BJ (cell line): ENCODE data around the gene MRPL27. TPM values are rescaled to one million over a fixed set of nuclear protein-coding genes. Genes with fewer than 3 reads are reported as not detected.

Experiments used
- CTCF ChIA-PET: fragments of 350-600 bp; formaldehyde crosslinking; extraction: SDS; loops from one replicate; lab custom pipeline; 2021; ENCODE audit warnings: antibody characterized with exemption, inconsistent platforms; lab: Yijun Ruan, JAX
- POLR2A ChIA-PET: fragments of 300-600 bp; sonication (Branson Sonifier 250); formaldehyde crosslinking; extraction: SDS; loops from one replicate; lab custom pipeline; 2021; ENCODE audit warnings: antibody characterized with exemption; lab: Charles Lee
- DNase-seq: peaks from one replicate; pipeline ENCODE4 v3.0.0-alpha.2; 2011; ENCODE audit warnings: low read depth
- H3K27me3 ChIP-seq: 2 replicates; pipeline ENCODE4 v1.6.0; 2011; ENCODE audit warnings: low read length; ENCODE audit not compliant: control insufficient read depth, insufficient read depth
- H3K36me3 ChIP-seq: 2 replicates; pipeline ENCODE4 v1.5.1; 2011; ENCODE audit warnings: low read length; ENCODE audit not compliant: control insufficient read depth, insufficient read depth
- H3K4me3 ChIP-seq: 2 replicates; pipeline ENCODE4 v1.5.1; 2011; ENCODE audit warnings: low read depth, mild to moderate bottlenecking, control low read depth, low read length
- polyA plus RNA-seq: library from polyadenylated mRNA; depleted of rRNA; stranded (reverse); fragments of >200 nt; gene quantifications from 2 replicates; pipeline ENCODE4 v1.2.3, GENCODE V29; 2011
- TF ChIP-seq, protein P1 (sequence below): IDR thresholded peaks from 2 replicates; pipeline ENCODE4 v1.5.1; 2011; ENCODE audit warnings: low read depth, mild to moderate bottlenecking, control low read depth, inconsistent platforms, low read length, moderate library complexity; ENCODE audit not compliant: insufficient read depth

MRPL27 gene
- polyA plus RNA-seq, 1 experiment = 142 TPM

DNA sequence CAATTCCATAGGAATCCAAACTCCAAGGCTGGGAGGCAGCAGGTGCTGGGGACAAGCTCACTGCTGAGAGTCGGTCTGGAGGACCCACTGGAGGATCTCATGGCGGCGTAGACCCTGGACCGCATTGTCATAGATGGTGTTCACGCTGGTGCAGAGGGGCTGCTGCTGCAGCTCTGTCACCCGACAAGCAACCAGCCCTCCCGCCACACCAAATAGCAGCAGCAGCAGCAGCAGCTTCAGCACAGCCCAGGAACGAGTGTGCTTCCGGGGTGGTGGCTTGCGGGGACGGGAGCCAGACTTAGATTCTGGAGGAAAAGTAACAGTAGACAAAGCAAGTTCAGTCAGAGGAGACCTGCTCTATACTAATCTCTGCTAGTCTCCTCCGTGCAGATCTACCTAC is 9.9 kb upstream of the MRPL27 start:
- DNase-seq = no peak
- ChIA-PET CTCF (interaction anchor here (2.4 to 3.4 kb wide), 2 partner anchors 8 to 14 kb away, joined by 9 to 18 read pairs; partner anchors contain the start of gene LRRC59), POLR2A (interaction anchor here (0.7 kb wide), 1 partner anchor 14 kb away, joined by 3 read pairs; no protein-coding TSS in a partner anchor)
- TF ChIP-seq, protein P1, sequence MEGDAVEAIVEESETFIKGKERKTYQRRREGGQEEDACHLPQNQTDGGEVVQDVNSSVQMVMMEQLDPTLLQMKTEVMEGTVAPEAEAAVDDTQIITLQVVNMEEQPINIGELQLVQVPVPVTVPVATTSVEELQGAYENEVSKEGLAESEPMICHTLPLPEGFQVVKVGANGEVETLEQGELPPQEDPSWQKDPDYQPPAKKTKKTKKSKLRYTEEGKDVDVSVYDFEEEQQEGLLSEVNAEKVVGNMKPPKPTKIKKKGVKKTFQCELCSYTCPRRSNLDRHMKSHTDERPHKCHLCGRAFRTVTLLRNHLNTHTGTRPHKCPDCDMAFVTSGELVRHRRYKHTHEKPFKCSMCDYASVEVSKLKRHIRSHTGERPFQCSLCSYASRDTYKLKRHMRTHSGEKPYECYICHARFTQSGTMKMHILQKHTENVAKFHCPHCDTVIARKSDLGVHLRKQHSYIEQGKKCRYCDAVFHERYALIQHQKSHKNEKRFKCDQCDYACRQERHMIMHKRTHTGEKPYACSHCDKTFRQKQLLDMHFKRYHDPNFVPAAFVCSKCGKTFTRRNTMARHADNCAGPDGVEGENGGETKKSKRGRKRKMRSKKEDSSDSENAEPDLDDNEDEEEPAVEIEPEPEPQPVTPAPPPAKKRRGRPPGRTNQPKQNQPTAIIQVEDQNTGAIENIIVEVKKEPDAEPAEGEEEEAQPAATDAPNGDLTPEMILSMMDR = no peak
- no peaks in the 10 kb centered on the region for H3K27me3 ChIP-seq
- H3K36me3 ChIP-seq = peaks cover 34% of the 10 kb centered on the region
- no peak overlapping the region for H3K4me3 ChIP-seq

DNA sequence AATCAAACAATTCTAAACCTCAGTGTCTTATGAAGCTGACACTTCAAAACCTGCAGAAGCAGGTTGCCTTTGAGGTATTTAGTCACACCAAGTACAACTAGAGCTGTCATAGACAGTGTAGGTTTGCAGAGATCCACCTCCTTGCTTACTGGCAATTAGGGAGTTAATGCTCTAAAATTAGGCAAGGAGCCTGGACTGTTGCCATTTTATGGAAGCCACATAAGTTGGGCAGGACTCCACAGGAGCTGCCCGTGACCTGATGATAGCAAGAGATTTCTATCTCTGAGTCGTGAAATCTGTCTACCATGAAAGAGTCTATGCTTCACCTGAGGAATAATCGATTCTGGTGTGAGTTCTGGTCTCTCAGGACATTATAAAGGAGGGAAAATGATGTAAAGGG is 8.9 kb upstream of the MRPL27 start:
- H3K4me3 ChIP-seq = no peak overlapping the region
- ChIA-PET CTCF (interaction anchor here (0.8 to 2.4 kb wide), 5 partner anchors 9 to 20 kb away, joined by 3 to 11 read pairs (median 5); partner anchors contain the start of gene LRRC59), POLR2A (no interaction called here)
- peaks cover 25% of the 10 kb centered on the region for H3K36me3 ChIP-seq
- no peak for DNase-seq
- H3K27me3 ChIP-seq = no peaks in the 10 kb centered on the region
- TF ChIP-seq, protein P1 = no peak

DNA sequence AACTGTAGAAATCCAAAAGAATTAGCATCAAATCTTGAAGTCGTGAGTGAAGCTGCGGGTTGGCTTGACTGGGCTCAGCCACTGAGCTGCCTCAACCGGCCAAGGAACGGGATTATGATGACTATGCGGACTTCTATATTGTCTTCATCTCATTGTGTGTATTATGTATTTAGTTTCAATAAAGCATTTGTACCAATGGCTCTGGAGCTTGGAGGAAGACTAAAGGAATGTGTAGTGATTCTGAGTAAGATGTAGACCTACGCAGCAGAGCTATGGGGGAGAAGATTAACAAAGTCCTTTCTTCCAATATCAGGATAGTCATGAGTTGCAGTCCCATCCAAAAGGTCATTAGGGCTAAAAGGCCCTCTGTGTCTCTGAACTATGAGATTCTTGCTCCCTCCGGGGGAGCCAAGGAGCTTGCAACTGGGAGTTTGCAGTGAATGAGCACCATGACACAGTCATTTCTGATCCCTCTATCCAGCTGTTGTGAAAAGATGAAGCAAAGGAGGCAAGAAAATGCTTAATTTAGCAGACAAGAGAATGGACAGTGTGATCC is 8.4 kb upstream of the MRPL27 start:
- TF ChIP-seq, protein P1 = no peak
- H3K27me3 ChIP-seq = no peaks in the 10 kb centered on the region
- peaks cover 21% of the 10 kb centered on the region for H3K36me3 ChIP-seq
- CTCF ChIA-PET = interaction anchor here (0.8 to 2.4 kb wide), 5 partner anchors 10 to 19 kb away, joined by 3 to 11 read pairs (median 5); partner anchors contain the start of gene LRRC59
- DNase-seq = no peak
- POLR2A ChIA-PET = no interaction called here
- H3K4me3 ChIP-seq = no peak overlapping the region

DNA sequence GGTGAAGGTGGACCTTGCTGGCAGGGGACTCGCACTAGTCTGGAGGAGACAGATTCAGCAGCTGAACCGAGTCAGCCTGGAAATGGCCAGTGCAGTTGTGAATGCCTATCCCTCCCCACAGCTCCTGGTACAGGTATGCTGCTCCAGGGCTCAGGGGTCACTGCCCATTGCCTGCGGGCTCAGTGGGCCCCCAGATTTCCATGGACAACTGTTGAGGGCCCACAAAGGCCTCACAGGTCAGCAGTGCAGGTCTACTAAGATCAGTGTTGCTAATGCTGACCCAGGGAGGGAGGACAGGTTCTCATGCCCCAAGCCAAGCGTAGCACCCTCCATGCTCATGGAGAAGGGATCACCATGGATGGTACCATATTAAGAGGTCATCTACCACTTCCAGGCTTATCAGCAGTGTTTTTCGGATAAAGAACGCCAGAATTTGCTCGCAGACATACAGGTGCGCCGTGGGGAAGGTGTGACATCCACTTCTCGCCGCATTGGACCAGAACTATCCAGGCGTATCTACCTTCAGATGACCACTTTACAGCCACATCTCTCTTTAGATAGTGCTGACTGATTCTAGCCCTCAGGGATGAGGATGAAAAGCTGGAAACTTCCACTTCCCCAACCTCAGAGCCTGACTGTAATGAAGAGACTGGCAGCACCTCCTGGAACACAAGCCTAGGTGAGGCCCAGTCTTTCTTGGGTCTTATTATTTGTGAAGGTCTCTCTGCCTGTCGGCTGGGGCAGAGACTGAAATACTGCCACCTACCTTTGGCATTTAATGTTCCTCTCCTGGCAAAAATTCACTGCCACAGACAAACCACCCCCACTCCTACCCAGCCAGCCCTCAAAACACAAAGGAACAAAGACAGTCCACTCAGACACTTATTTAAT is 7.6 kb upstream of the MRPL27 start:
- POLR2A ChIA-PET = no interaction called here
- TF ChIP-seq, protein P1 = no peak
- H3K27me3 ChIP-seq = no peaks in the 10 kb centered on the region
- peaks cover 21% of the 10 kb centered on the region for H3K36me3 ChIP-seq
- CTCF ChIA-PET = interaction anchor here (1.6 to 2.4 kb wide), 5 partner anchors 10 to 16 kb away, joined by 3 to 11 read pairs (median 6); partner anchors contain the start of gene LRRC59
- no peak overlapping the region for H3K4me3 ChIP-seq
- no peak for DNase-seq
